WTC11 (cell line): Measurements from ENCODE around the gene EVA1A. TPM values are rescaled to one million over a fixed set of nuclear protein-coding genes. Genes with fewer than 3 reads are reported as not detected.

Experiments
- ATAC-seq: fragments of 200-7000 bp; cut with Tn5 transposase; 2 replicates; pipeline ENCODE4 v1.10.0; 2021; ENCODE audit warnings: mild to moderate bottlenecking, moderate library complexity
- CTCF ChIA-PET: fragments of 300-600 bp; sonication (Branson Sonifier 250); formaldehyde crosslinking; loops from one replicate; lab custom pipeline; 2021; ENCODE audit warnings: antibody characterized with exemption; lab: Charles Lee
- POLR2A ChIA-PET: fragments of 350-600 bp; sonication (Branson Sonifier 250); formaldehyde crosslinking; loops from one replicate; lab custom pipeline; 2021; ENCODE audit warnings: antibody characterized with exemption; lab: Charles Lee
- DNase-seq: peaks from one replicate; pipeline ENCODE4 v3.0.0; 2021; ENCODE audit warnings: low spot score
- H3K27ac Mint-ChIP-seq: 2 replicates; pipeline ENCODE4 v1.8.0; 2021; ENCODE audit warnings: mixed read lengths
- H3K27me3 Mint-ChIP-seq: 2 replicates; pipeline ENCODE4 v1.8.0; 2021; ENCODE audit warnings: low read depth, mild to moderate bottlenecking, moderate library complexity, mixed read lengths
- H3K36me3 Mint-ChIP-seq: 2 replicates; pipeline ENCODE4 v1.8.0; 2021; ENCODE audit warnings: mixed read lengths
- H3K4me1 Mint-ChIP-seq: 2 replicates; pipeline ENCODE4 v1.8.0; 2022; ENCODE audit warnings: mixed read lengths
- H3K4me3 Mint-ChIP-seq: 2 replicates; pipeline ENCODE4 v1.8.0; 2021; ENCODE audit warnings: mild to moderate bottlenecking, moderate library complexity, mixed read lengths
- H3K9me3 Mint-ChIP-seq: 2 replicates; pipeline ENCODE4 v1.8.0; 2021; ENCODE audit warnings: mixed read lengths
- AFF4 ChIP-seq: sonication (generic); formaldehyde crosslinking; IDR thresholded peaks from 2 replicates; pipeline ENCODE4 v1.8.1; 2023; ENCODE audit warnings: mild to moderate bottlenecking, missing genetic modification reagents, borderline replicate concordance
- ATF6 ChIP-seq: sonication (generic); formaldehyde crosslinking; IDR thresholded peaks from 2 replicates; pipeline ENCODE4 v1.8.1; 2023; ENCODE audit warnings: mild to moderate bottlenecking, missing genetic modification reagents
- CBFB ChIP-seq: sonication (generic); formaldehyde crosslinking; IDR thresholded peaks from 2 replicates; pipeline ENCODE4 v1.8.1; 2022; ENCODE audit warnings: mild to moderate bottlenecking, low read depth, missing genetic modification reagents
- CDX4 ChIP-seq: fragments of 250-450 bp; sonication (Bioruptor Pico); IDR thresholded peaks from 2 replicates; pipeline ENCODE4 v1.9.0; 2021; ENCODE audit warnings: moderate library complexity, mild to moderate bottlenecking, inconsistent platforms, borderline replicate concordance
- EMX1 ChIP-seq: fragments of 250-450 bp; sonication (Bioruptor Pico); IDR thresholded peaks from 2 replicates; pipeline ENCODE4 v1.8.0; 2021; ENCODE audit warnings: mild to moderate bottlenecking
- ESRRA ChIP-seq: sonication (generic); formaldehyde crosslinking; IDR thresholded peaks from 2 replicates; pipeline ENCODE4 v1.8.1; 2022; ENCODE audit warnings: mild to moderate bottlenecking, missing genetic modification reagents, borderline replicate concordance
- GRHL2 ChIP-seq: fragments of 250-450 bp; sonication (Bioruptor Pico); IDR thresholded peaks from 2 replicates; pipeline ENCODE4 v1.8.0; 2022; ENCODE audit warnings: mild to moderate bottlenecking, moderate library complexity; ENCODE audit not compliant: insufficient replicate concordance, severe bottlenecking
- MLX ChIP-seq: sonication (generic); formaldehyde crosslinking; IDR thresholded peaks from 2 replicates; pipeline ENCODE4 v1.8.1; 2023; ENCODE audit warnings: mild to moderate bottlenecking, missing genetic modification reagents, moderate library complexity
- MXD4 ChIP-seq: fragments of 250-450 bp; sonication (Bioruptor Pico); IDR thresholded peaks from 2 replicates; pipeline ENCODE4 v1.8.0; 2021; ENCODE audit warnings: mild to moderate bottlenecking, moderate library complexity, borderline replicate concordance
- RELA ChIP-seq: sonication (generic); formaldehyde crosslinking; IDR thresholded peaks from 2 replicates; pipeline ENCODE4 v1.8.1; 2022; ENCODE audit warnings: missing genetic modification reagents, mild to moderate bottlenecking, borderline replicate concordance
- TP53 ChIP-seq: sonication (generic); formaldehyde crosslinking; IDR thresholded peaks from 2 replicates; pipeline ENCODE4 v1.8.1; 2023; ENCODE audit warnings: mild to moderate bottlenecking, missing genetic modification reagents
- ZNF317 ChIP-seq: sonication (generic); formaldehyde crosslinking; IDR thresholded peaks from 2 replicates; pipeline ENCODE4 v1.8.1; 2023; ENCODE audit warnings: low read depth, mild to moderate bottlenecking, moderate library complexity, missing genetic modification reagents, borderline replicate concordance
- ZNF423 ChIP-seq: fragments of 250-450 bp; sonication (Bioruptor Pico); IDR thresholded peaks from 2 replicates; pipeline ENCODE4 v2.1.2; 2022; ENCODE audit warnings: mild to moderate bottlenecking, moderate library complexity
- ZNF425 ChIP-seq: fragments of 250-450 bp; sonication (Bioruptor Pico); conservative IDR thresholded peaks from 2 replicates; pipeline ENCODE4 v1.9.0; 2021; ENCODE audit warnings: mild to moderate bottlenecking
- total RNA-seq: library from RNA; stranded (reverse); gene quantifications from 3 replicates; pipeline ENCODE4 v1.2.3, GENCODE V29; 2021

The EVA1A gene
- total RNA-seq, 1 experiment from 2014 or later = 4.1 TPM

GRCh38 chr2:75545922-75546321 is 14.8 kb downstream of the EVA1A start:
- Mint-ChIP-seq H3K4me3 (no peak overlapping the region), H3K27ac (no peak overlapping the region)
- DNase-seq = no peak

GRCh38 chr2:75545387-75545786 is 15.4 kb downstream of the EVA1A start:
- H3K27me3 Mint-ChIP-seq = peaks cover 2% of the 10 kb centered on the region; the same call in 1 of the 2 replicates
- CTCF ChIA-PET = interaction anchor here (0.6 kb wide), 1 partner anchor 234 kb away, joined by 5 read pairs; no protein-coding TSS in a partner anchor
- no peak for ATAC-seq

More at GRCh38 chr2:75545922-75546321, 14.8 kb downstream of the EVA1A start:
- POLR2A ChIA-PET = no interaction called here
- H3K27me3 Mint-ChIP-seq = peaks cover 2% of the 10 kb centered on the region; the same call in 1 of the 2 replicates
- TF ChIP-seq TP53 (CRISPR knock-in tag) (no peak), ZNF317 (CRISPR knock-in tag) (no peak), ATF6 (no peak), GRHL2 (CRISPR knock-in tag) (no peak), RELA (CRISPR knock-in tag) (no peak), CDX4 (CRISPR knock-in tag) (no peak), CBFB (CRISPR knock-in tag) (no peak), ZNF425 (no peak), MXD4 (CRISPR knock-in tag) (no peak)
- no peaks in the 10 kb centered on the region for H3K36me3 Mint-ChIP-seq
- CTCF ChIA-PET = interaction anchor here (0.6 kb wide), 1 partner anchor 235 kb away, joined by 5 read pairs; no protein-coding TSS in a partner anchor
- peaks cover 10% of the 10 kb centered on the region for H3K9me3 Mint-ChIP-seq
- no peak for ATAC-seq
- H3K4me1 Mint-ChIP-seq = peaks cover 17% of the 10 kb centered on the region

More at GRCh38 chr2:75545387-75545786, 15.4 kb downstream of the EVA1A start:
- Mint-ChIP-seq H3K9me3 (peaks cover 10% of the 10 kb centered on the region), H3K4me1 (peaks cover 17% of the 10 kb centered on the region), H3K36me3 (no peaks in the 10 kb centered on the region), H3K4me3 (no peak overlapping the region), H3K27ac (no peak overlapping the region)
- TF ChIP-seq MLX (CRISPR knock-in tag) (no peak), ZNF423 (CRISPR knock-in tag) (no peak), ESRRA (CRISPR knock-in tag) (no peak), AFF4 (CRISPR knock-in tag) (no peak), EMX1 (no peak)
- POLR2A ChIA-PET = no interaction called here
- no peak for DNase-seq
